Measurements from ENCODE around the gene KSR2.

The KSR2 gene

DNA sequence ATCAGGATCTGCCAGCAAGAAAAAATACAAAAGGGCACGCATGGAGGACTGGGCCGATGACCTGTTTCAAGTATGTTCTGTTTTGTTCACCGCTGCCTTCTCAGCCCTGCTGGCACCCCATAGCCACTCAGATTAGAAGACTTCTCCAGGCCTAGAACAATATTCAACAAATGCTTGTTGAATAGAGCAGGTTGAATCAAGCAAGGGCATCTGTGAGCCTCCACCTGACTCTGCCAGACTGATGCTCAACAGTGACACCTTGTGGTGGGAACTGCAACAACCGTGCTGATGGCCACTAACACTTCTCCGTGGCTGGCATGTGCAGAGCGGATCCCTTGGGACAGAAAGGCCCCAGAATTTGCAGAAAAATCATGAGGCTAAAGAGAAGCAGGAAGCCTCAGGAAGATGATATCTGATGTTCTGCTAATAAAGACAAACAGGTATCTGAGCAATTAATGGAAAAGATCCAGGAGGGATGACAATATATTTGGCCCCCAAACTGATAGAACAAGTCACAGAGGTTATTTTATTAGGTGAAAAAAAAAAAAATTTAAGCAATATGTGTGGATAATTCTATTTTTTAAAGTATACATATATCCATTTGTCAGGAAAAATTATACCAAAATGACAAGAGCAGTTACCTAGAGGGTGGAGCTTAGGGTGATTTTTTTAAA, 114.3 kb downstream of the KSR2 start:
- Mint-ChIP-seq H3K36me3 (ENCODE audit: low read depth) (no peaks in the 10 kb centered on the region), H3K27me3 (no peaks in the 10 kb centered on the region), H3K4me3 (no peak overlapping the region), H3K27ac (no peak overlapping the region), H3K4me1 (ENCODE audit: low read depth) (no peaks in the 10 kb centered on the region), H3K9me3 (peaks cover 7% of the 10 kb centered on the region)
- intact Hi-C loops (cut with micrococcal nuclease) = no loop called here

DNA sequence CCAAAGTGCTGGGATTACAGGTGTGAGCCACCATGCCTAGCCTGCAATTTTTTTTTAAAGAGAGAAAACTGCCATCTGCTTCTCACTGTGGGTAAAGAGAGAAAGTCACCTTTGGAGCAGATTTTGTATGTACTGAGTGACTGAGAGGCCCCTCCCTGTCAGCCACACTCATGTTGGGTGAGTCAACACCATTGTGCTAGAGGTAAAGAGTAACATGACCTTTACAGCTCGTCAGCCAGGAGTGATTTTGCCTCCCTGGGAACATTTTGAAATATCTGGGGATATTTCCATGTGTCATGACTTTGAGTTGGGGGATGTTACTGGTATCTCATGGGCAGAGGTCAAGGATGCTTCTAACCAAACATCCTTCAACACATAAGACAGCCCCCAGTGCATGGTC, 115.2 kb downstream of the KSR2 start:
- Mint-ChIP-seq H3K27me3 (peaks cover 2% of the 10 kb centered on the region), H3K36me3 (ENCODE audit: low read depth) (no peaks in the 10 kb centered on the region), H3K9me3 (peaks cover 7% of the 10 kb centered on the region), H3K27ac (no peak overlapping the region), H3K4me1 (ENCODE audit: low read depth) (no peaks in the 10 kb centered on the region), H3K4me3 (no peak overlapping the region)
- intact Hi-C loops (cut with micrococcal nuclease) = no loop called here

DNA sequence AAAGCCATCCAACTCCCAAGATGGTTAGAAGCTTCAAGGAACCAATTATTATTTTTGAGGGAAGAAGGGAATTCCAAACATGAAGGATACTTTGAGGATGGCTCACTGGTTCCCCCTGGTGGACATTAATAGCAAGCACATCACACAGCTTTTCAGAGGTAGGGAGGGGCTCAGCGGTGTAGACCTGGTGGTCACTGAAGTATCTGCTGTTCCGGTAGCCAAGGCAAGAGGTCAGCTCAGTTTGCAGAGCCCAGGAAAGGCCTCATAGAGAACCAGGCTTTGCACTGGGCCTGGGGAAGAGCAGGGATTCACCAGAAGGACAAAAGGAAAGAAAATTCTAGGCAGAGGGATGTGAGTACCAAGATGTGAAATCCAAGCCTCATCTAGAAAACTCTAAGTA, 118.7 kb downstream of the KSR2 start:
- Mint-ChIP-seq H3K9me3 (peaks cover 7% of the 10 kb centered on the region), H3K4me1 (ENCODE audit: low read depth) (no peaks in the 10 kb centered on the region), H3K27me3 (peaks cover 16% of the 10 kb centered on the region), H3K36me3 (ENCODE audit: low read depth) (no peaks in the 10 kb centered on the region), H3K27ac (no peak overlapping the region), H3K4me3 (no peak overlapping the region)
- intact Hi-C loops (cut with micrococcal nuclease) = no loop called here

DNA sequence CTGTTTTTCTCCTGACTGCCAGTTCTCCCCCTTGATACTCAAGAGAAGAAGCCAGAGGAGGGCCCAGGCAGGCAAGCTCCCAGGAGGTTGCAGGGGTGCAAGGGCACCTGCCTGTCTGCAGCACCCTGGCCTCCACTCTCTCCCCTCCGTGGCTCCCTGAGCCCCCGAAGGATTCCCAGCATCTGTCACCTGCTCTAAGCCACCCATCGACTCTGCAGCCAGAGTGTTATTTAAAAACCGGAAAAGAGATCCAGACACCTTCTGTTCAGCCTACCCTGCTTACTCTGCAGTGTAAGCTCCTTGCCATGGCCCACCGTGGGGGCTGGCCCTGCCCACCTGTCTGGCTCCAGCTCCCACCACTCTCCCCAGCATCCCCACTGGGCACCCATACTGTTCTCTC, 121.4 kb downstream of the KSR2 start:
- intact Hi-C loops (cut with micrococcal nuclease) = no loop called here
- no peaks in the 10 kb centered on the region for H3K36me3 Mint-ChIP-seq (ENCODE audit: low read depth)
- H3K27ac Mint-ChIP-seq = no peak overlapping the region
- no peaks in the 10 kb centered on the region for H3K4me1 Mint-ChIP-seq (ENCODE audit: low read depth)
- H3K4me3 Mint-ChIP-seq = no peak overlapping the region
- H3K27me3 Mint-ChIP-seq = peaks cover 22% of the 10 kb centered on the region
- peaks cover 9% of the 10 kb centered on the region for H3K9me3 Mint-ChIP-seq

DNA sequence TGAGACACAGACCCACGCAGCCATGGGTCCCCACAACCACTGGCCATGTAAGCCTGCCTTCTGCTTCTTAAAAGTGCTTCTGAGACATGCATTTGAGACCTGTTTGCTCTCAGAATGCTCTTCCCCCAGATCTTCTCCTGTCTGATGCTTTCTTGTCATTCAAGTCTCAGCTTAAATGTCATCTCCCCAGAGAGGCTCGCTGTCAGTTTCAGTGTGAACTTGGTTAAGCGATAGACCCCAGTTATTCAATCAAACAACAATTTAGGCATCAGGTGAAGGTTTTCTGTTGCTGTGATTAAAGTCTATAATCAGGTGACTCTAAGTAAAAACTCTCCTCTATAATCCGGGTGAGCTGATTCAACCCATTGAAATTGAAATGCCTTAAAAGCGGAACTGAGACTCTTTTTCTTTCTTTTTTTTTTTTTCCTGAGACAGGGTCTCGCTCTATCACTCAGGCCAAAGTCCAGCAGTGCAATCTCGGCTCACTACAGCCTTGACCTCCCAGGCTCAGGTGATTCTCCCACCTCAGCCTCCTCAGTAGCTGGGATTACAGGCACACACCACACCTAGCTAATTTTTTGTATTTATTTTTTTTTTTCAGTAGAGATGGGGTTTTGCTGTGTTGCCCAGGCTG, 123.4 kb downstream of the KSR2 start:
- H3K27ac Mint-ChIP-seq = no peak overlapping the region
- H3K36me3 Mint-ChIP-seq (ENCODE audit: low read depth) = no peaks in the 10 kb centered on the region
- intact Hi-C loops (cut with micrococcal nuclease) = no loop called here
- H3K4me3 Mint-ChIP-seq = no peak overlapping the region
- peaks cover 22% of the 10 kb centered on the region for H3K27me3 Mint-ChIP-seq
- no peaks in the 10 kb centered on the region for H3K4me1 Mint-ChIP-seq (ENCODE audit: low read depth)
- H3K9me3 Mint-ChIP-seq = peaks cover 9% of the 10 kb centered on the region

DNA sequence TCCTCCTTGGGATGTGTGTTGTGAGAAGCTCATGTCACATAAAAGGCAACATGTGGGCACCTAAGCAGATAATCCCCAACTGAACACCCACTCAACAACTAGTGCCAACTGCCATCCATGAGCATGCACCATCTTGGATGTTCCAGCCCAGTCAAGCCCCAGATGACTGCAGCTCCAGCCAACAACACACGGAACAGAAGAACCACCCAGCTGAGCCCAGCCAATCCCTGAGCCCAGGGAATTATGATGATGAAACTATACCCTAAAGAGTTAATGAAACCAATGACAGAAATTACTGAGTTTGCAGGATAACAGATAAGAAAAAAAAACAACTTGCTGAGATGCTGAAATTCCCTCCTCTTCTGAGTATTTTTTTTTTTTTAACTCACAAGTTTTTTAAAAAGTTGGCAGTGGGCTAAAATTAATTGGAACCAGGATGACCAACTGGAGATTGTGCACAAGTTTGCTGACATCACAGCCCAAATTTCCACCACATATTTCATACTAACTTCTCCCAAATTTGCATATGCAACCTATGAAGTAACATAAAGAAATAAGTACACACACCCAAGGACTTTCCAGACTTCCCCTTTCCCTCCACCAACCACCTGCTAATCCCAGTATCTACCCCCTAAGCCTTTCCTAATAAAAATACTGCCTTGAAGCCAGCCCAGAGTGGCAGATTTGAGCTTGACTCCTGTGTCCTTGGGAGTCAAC, 124.5 kb downstream of the KSR2 start:
- peaks cover 9% of the 10 kb centered on the region for H3K9me3 Mint-ChIP-seq
- no peak overlapping the region for H3K4me3 Mint-ChIP-seq
- H3K27ac Mint-ChIP-seq = no peak overlapping the region
- H3K36me3 Mint-ChIP-seq (ENCODE audit: low read depth) = no peaks in the 10 kb centered on the region
- peaks cover 22% of the 10 kb centered on the region for H3K27me3 Mint-ChIP-seq
- H3K4me1 Mint-ChIP-seq (ENCODE audit: low read depth) = no peaks in the 10 kb centered on the region
- intact Hi-C loops (cut with micrococcal nuclease) = no loop called here

DNA sequence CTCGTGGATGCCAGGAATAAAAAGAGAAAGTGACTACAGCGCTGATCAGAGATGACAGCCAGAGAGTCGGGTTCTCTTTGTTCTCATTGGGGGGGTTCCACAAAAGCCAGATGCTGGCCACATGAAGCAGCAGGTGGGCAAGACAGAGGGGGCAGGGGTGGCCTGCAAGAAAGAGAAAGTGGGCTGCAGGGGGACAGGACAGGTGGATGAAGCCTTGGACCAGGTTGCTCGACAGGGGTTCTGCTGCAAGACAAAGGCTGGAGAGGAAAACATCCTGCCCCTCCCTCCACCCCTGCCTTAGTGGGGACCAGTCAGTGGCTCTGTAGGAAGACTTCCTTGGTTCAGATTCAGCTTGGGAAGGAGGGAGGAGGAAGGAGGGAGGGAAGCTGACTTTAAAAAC, 126.2 kb downstream of the KSR2 start:
- no peak overlapping the region for H3K27ac Mint-ChIP-seq
- intact Hi-C loops (cut with micrococcal nuclease) = no loop called here
- H3K4me3 Mint-ChIP-seq = no peak overlapping the region
- no peaks in the 10 kb centered on the region for H3K36me3 Mint-ChIP-seq (ENCODE audit: low read depth)
- peaks cover 9% of the 10 kb centered on the region for H3K9me3 Mint-ChIP-seq
- H3K27me3 Mint-ChIP-seq = peaks cover 14% of the 10 kb centered on the region
- no peaks in the 10 kb centered on the region for H3K4me1 Mint-ChIP-seq (ENCODE audit: low read depth)

DNA sequence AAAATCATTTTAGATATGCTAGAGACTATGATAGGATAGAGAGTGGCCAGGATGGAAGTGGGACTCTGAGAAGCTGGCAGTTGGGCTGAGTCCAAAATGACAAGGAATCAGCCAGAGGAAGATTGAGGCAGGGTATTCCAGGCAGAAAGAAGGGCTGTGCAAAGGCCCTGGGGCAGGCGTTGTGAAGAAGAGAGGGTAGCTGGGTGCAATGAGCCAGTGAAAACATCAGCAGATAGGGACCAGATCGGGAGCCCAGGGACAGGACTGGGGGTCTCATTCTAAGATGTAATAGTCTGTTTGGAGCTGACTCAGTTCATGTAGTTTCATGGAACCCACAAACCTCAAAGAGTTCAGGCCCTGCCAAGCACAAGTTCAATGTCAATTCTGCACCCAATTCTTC, 126.6 kb downstream of the KSR2 start:
- peaks cover 9% of the 10 kb centered on the region for H3K9me3 Mint-ChIP-seq
- no peaks in the 10 kb centered on the region for H3K36me3 Mint-ChIP-seq (ENCODE audit: low read depth)
- intact Hi-C loops (cut with micrococcal nuclease) = no loop called here
- peaks cover 12% of the 10 kb centered on the region for H3K27me3 Mint-ChIP-seq
- H3K4me3 Mint-ChIP-seq = no peak overlapping the region
- H3K4me1 Mint-ChIP-seq (ENCODE audit: low read depth) = no peaks in the 10 kb centered on the region
- no peak overlapping the region for H3K27ac Mint-ChIP-seq

DNA sequence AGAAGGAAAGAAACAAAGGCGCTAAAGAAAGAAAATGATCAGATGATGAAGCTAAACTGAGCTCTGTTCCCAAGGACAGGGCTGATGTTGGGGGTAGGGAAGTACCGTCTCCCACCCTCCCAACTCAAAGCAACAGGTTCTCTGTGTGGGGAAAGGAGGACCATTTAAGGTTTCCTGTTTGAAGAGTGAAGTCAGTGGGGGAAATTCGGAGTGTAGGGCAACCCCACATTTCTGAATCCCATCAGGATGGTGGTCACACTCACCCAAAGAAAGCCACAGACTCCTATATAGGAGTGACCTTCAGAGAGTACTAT, 131.1 kb downstream of the KSR2 start:
- intact Hi-C loops (cut with micrococcal nuclease) = loop anchor here (1.0 to 2.0 kb wide), 2 partner anchors 601 to 625 kb away; no protein-coding TSS in a partner anchor
- Mint-ChIP-seq H3K4me3 (no peak overlapping the region), H3K9me3 (no peaks in the 10 kb centered on the region)

DNA sequence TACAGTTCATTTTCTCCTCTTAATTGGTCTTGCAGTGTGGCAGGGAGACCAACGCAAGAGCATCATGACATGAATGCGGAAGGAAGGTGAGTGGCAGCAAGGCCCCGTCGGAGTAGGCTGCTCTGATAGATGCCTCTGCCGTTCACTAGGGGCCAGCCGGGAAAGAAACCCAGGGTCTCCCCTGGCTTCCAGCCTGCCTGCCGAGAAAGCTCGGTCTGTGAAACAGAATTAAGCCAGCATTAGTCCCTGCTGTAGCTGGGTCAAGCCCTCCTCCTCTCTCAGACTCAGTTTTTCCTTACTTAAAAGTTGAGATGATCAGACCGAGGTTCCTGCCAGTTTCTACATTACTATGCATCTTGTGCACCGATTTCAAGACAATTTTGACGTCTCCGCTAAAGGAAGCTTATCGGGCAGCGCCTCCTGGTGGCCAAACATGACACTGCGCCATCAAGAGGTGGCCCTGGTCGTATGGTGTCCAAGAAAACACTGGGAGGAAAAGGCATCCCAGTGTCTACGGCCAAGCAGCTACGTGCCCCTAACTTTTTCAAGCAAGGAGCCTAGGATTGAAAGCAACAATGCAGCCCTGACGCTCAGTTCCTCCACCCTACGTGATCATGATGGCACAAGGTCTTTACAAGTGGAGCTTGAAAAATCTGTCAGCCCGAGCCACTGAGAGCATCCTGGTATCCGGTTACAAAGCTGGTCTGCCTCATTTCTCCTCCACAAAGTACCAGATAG, 131.6 kb downstream of the KSR2 start:
- peaks cover 7% of the 10 kb centered on the region for H3K27me3 Mint-ChIP-seq
- no peak overlapping the region for H3K4me3 Mint-ChIP-seq
- intact Hi-C loops (cut with micrococcal nuclease) = loop anchor here (1.0 to 2.0 kb wide), 2 partner anchors 600 to 625 kb away; no protein-coding TSS in a partner anchor

More for the DNA sequence above, 131.1 kb downstream of the KSR2 start:
- Mint-ChIP-seq H3K27ac (no peak overlapping the region), H3K27me3 (peaks cover 7% of the 10 kb centered on the region), H3K36me3 (ENCODE audit: low read depth) (no peaks in the 10 kb centered on the region), H3K4me1 (ENCODE audit: low read depth) (no peaks in the 10 kb centered on the region)

DNA sequence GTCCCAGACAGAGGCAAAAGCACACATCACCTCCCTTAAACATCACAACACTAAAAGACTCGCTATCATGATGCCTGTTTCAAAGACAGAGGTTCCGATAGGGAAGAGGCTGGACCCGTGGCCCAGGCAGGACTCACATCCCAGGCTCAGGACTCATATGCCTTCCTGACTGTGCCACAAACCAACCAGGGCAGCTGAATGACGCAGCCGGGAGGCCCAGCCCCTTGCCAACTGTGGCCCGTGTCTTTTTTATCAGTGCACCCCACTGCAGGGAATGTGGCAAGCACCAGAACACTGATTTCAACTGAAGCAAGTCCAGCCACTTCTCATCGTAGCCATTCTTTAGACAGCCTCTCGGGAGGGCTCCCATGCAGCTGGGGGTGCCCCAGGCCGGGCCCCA, 132.3 kb downstream of the KSR2 start:
- Mint-ChIP-seq H3K4me1 (ENCODE audit: low read depth) (no peaks in the 10 kb centered on the region), H3K27ac (no peak overlapping the region), H3K36me3 (ENCODE audit: low read depth) (no peaks in the 10 kb centered on the region), H3K4me3 (no peak overlapping the region), H3K9me3 (no peaks in the 10 kb centered on the region), H3K27me3 (peaks cover 7% of the 10 kb centered on the region)
- intact Hi-C loops (cut with micrococcal nuclease) = loop anchor here (2.0 kb wide), 1 partner anchor 600 kb away; no protein-coding TSS in a partner anchor

More for the DNA sequence above, 131.6 kb downstream of the KSR2 start:
- Mint-ChIP-seq H3K27ac (no peak overlapping the region), H3K4me1 (ENCODE audit: low read depth) (no peaks in the 10 kb centered on the region), H3K36me3 (ENCODE audit: low read depth) (no peaks in the 10 kb centered on the region), H3K9me3 (no peaks in the 10 kb centered on the region)

DNA sequence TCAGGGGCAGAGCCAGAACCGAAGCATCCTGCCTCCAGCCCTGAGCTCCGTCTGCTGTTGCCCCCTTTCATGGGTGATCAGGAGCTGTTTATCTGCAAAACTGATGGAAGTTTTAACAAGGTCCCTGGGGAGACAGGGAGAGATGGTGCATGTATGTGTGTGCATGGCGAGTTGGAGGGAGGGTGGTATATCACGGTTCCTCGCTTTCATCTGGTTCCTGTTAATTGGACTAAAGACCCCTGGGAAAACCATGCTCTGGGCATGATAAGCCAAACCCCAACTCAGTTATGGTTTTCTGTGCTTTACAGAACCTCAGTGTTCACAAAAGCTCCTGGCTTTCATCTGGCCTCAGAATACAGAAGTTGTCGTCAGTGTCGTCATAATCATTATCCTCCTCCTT, 133.6 kb downstream of the KSR2 start:
- no peak overlapping the region for H3K4me3 Mint-ChIP-seq
- no peaks in the 10 kb centered on the region for H3K36me3 Mint-ChIP-seq (ENCODE audit: low read depth)
- peaks cover 7% of the 10 kb centered on the region for H3K27me3 Mint-ChIP-seq
- H3K27ac Mint-ChIP-seq = no peak overlapping the region
- H3K4me1 Mint-ChIP-seq (ENCODE audit: low read depth) = no peaks in the 10 kb centered on the region
- no peaks in the 10 kb centered on the region for H3K9me3 Mint-ChIP-seq
- intact Hi-C loops (cut with micrococcal nuclease) = no loop called here

DNA sequence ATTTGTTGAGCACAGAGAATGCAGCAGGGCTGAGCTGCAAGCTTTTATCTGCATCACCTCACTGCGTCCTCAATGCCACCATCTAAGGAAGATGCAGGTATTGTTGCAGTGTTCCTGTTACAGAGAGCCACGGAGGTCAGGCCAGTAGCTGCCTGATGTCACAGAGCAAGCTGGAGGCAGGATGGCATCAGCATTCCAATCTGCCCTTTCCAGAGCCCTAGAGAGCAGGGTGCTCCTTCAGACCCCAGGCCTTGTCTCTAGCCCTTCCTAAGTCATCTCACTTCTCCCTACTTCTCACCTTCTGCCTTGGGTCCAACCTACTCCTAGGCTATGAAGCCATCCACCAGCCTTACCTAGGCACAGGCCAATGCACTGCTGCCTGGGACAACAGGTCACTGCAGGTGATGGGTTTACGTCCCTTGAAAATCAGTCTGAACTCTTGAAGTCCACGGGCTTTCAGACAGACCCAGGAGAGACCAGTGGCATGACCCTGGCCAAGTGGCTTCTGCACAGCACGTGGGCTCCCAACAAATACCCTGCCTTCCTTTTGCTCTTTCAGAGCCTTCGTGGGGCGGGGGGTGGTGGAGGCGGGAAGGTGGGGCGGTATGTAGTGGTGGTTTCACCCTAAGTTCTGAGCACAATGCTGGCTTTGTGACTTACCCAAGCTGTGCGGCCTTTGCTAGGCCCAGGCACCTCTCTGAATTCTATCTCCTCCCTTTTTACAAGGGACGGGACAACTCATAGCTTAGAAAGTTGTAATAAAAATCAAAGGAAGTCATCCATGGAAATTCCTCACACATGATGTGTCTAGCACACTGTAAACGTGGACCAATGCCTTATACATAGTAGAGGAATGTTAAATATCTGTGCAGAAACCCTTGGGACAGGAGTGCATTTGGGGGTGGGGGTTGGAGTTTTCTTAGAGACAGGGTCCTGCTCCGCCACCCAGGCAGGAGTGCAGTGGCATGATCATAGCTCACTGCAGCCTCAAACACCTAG, 136.0 kb downstream of the KSR2 start:
- H3K4me1 Mint-ChIP-seq (ENCODE audit: low read depth) = no peaks in the 10 kb centered on the region

More for the DNA sequence above, 136.0 kb downstream of the KSR2 start:
- H3K9me3 Mint-ChIP-seq = peaks cover 12% of the 10 kb centered on the region
- H3K36me3 Mint-ChIP-seq (ENCODE audit: low read depth) = no peaks in the 10 kb centered on the region
- H3K27ac Mint-ChIP-seq = no peak overlapping the region
- H3K4me3 Mint-ChIP-seq = no peak overlapping the region
- intact Hi-C loops (cut with micrococcal nuclease) = no loop called here
- H3K27me3 Mint-ChIP-seq = peaks cover 7% of the 10 kb centered on the region
